Sciatic nerve (tissue), 2 donors: ENCODE data around the gene PAM16. TPM values are rescaled to one million over a fixed set of nuclear protein-coding genes. Genes with fewer than 3 reads are reported as not detected.
"Not testable (repeated sequence)": the region's sequence is repeated elsewhere in the genome, so short reads cannot be mapped to it uniquely, and the experiment has no call there.

Experiments
- ATAC-seq: fragments of 200-7000 bp; cut with Tn5 transposase; one replicate; pipeline ENCODE4 v1.9.1; 2020; ENCODE audit warnings: mild to moderate bottlenecking, moderate library complexity
- DNase-seq: peaks from one replicate; pipeline ENCODE4 v3.0.0-alpha.2; 2020; ENCODE audit warnings: low spot score
- intact Hi-C: fragments of 100-400 bp; cut with DNase I; formaldehyde crosslinking; loops from one replicate; pipeline ENCODE4 v1.14.2; 2022
- total RNA-seq: library from RNA; stranded (reverse); fragmentation: NEBNext Ultra II Directional; extraction: Animal tissue kit (Norgen Biotek cat#: 25700); gene quantifications from one replicate; pipeline ENCODE4 v1.2.1, GENCODE V29; 2021
- donor health status: DM: no; HTN: no; CAD: no.
- donor health status: DM: no; HTN: no; CAD: no.

The PAM16 gene
- total RNA-seq, 1 donor from 2014 or later, result 37.8 TPM

GRCh38 chr16:4359914-4360313, 8.8 kb upstream of the PAM16 start:
- intact Hi-C loops, result loop anchor here (2.0 kb wide), 1 partner anchor 45 kb away; no protein-coding TSS in a partner anchor
- ATAC-seq (no peak), DNase-seq (no peak)

DNA sequence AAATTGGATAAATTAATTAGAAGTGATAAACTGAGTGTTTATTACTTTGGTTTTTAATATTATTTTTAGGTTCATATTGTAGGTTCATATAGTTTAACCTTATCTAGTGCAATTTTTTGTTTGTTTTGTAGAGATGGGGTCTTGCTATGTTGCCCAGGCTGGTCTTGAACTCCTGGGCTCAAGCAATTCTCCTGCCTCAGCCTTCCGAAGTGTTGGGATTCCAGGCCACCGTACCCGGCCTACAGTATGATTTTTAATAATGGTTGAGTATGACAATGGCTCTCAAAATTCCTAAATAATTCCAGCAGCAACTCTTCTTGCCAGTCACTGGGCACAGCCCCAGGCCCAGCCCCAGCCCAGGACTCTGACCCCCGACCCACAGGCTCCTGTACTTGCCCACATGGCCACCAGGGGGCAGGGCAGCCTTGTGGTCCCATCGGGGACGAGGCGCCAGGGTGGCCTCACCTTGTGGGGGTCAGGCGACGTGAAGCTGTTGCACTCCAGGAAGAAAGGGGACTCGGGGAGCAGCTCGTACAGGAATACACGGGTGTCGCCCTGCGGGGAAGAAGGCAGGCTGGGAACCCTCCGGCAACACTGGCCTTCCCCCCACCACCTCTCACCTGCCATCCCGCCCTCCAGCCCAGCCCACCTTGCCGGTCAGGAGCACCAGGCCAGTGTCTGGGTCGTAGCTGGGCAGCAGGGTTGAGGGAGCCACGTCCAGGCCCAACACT, 7.9 kb upstream of the PAM16 start:
- ATAC-seq (peak; percentile 73), DNase-seq (peak; percentile 85)
- intact Hi-C loops, result loop anchor here (2.0 kb wide), 1 partner anchor 46 kb away; no protein-coding TSS in a partner anchor

GRCh38 chr16:4358236-4358635, 7.1 kb upstream of the PAM16 start:
- intact Hi-C loops, result loop anchor here (2.0 kb wide), 1 partner anchor 47 kb away; no protein-coding TSS in a partner anchor
- ATAC-seq (no peak), DNase-seq (no peak)

GRCh38 chr16:4356820-4357219, 5.7 kb upstream of the PAM16 start:
- intact Hi-C loops, result no loop called here
- DNase-seq (no peak), ATAC-seq (no peak)

- DNase-seq (no peak), ATAC-seq (no peak)
- intact Hi-C loops, result no loop called here
Measured at GRCh38 chr16:4354512-4355409, 3.6 kb upstream of the PAM16 start.

GRCh38 chr16:4353675-4354074, 2.6 kb upstream of the PAM16 start:
- intact Hi-C loops, result no loop called here
- DNase-seq, result no peak
- no peak for ATAC-seq

DNA sequence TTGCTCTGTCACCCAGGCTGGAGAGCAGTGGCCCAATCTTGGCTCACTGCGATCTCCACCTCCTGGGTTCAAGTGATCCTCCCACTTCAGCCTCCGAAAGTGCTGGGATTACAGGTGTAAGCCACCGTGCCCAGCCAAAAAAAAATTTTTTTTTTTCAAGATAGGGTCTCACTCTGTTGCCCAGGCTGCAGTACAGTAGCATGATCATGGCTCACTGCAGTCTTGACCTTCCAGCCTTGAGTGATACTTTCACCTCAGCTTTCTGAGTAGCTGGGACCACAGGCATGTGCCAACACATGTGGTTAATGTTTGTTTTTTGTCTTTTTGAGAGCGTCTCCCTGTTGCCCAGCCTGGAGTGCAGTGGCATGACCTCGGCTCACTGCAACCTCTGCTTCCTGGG, 1.7 kb upstream of the PAM16 start:
- DNase-seq, result no peak
- intact Hi-C loops, result no loop called here
- ATAC-seq, result no peak

DNA sequence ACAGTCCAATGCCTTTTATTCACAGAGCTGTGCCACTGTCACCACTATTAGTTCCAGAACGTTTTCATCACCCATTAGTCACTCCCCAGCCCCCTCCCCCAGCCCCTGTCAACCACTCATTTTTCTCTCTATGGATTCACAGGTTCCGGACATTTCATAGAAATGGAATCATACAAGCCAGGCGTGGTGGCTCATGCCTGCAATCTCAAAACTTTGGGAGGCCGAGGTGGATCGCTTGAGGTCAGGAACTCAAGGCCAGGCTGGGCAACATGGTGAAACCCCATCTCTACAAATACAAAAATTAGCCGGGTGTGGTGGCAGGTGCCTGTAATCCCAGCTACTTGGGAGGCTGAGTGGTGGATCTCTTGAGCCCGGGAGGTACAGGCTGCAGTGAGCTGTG, 759 bp upstream of the PAM16 start:
- ATAC-seq (no peak), DNase-seq (no peak)
- intact Hi-C loops, result no loop called here

DNA sequence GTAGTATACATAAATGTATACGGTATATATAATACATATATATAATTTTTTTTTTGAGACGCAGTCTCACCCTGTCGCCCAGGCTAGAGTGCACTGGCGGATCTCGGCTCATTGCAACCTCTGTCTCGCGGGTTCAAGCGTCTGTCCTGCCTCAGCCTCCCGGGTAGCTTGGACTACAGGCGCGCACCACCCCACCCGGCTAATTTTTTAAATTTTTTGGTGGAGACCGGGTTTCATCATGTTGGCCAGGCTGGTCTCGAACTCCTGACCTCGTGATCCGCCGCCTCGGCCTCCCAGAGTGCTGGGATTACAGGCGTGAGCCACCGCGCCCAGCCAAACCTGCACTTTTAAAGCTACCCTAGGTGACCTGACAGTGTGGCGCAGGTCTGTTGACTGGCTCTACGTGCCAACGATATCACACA, 745 bp downstream of the PAM16 start:
- DNase-seq (no peak), ATAC-seq (no peak)
- intact Hi-C loops, result no loop called here

GRCh38 chr16:4349332-4349731, 1.8 kb downstream of the PAM16 start:
- intact Hi-C loops, result no loop called here
- ATAC-seq (no peak), DNase-seq (no peak)

- intact Hi-C loops, result no loop called here
- ATAC-seq, result peak; percentile 10
- no peak for DNase-seq
Measured at GRCh38 chr16:4347765-4348509, 3.2 kb downstream of the PAM16 start.

GRCh38 chr16:4347010-4347409, 4.1 kb downstream of the PAM16 start:
- ATAC-seq (peak; percentile 27), DNase-seq (no peak)
- intact Hi-C loops, result no loop called here

DNA sequence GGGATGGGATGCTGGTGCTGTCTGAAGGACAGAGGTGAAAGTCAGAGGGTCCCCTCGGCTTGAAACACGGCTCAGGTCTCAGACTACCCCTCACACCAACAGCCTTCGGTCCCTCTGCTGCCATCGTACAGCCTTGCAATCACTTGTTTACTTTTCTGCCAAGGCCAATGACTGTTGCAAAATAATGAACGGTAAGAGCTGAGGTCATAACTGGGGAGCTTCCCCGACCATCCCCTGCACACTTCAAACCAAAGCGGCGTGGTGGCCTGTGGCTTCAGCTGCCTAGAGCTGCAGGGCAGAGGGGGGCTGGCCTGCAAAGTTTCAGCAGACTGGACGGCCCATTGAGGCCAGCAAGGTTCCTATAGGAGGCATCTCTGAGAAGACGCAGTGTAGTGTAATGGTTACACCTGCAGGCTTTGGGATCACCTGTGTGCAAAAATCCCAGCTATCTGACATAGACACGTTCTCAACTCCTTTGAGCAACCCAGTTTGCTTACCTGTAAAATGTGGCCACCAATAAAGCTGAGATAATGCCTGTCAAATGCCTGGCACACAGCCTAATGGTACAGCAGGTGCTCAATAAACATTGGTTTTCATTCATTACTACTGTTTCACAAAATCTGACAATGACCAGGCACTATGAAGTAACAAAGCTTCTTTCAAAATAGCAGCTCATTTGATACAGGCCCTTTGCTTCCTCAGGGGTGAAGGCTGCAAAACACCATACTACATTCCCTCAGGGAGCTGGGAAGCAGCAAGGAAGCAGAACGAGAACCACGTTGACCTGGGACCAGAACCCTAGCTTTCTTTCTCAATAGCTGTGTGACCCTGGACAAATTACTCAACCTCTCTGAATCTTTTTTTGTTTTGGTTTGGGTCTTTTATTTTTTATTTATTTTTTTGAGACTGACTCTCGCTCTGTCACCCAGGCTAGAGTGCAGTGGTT, 5.0 kb downstream of the PAM16 start:
- no peak for DNase-seq
- intact Hi-C loops, result no loop called here
- peak; percentile 1 for ATAC-seq

GRCh38 chr16:4344983-4345835, 5.9 kb downstream of the PAM16 start:
- intact Hi-C loops, result no loop called here
- peak; percentile 14 for ATAC-seq
- DNase-seq, result no peak

DNA sequence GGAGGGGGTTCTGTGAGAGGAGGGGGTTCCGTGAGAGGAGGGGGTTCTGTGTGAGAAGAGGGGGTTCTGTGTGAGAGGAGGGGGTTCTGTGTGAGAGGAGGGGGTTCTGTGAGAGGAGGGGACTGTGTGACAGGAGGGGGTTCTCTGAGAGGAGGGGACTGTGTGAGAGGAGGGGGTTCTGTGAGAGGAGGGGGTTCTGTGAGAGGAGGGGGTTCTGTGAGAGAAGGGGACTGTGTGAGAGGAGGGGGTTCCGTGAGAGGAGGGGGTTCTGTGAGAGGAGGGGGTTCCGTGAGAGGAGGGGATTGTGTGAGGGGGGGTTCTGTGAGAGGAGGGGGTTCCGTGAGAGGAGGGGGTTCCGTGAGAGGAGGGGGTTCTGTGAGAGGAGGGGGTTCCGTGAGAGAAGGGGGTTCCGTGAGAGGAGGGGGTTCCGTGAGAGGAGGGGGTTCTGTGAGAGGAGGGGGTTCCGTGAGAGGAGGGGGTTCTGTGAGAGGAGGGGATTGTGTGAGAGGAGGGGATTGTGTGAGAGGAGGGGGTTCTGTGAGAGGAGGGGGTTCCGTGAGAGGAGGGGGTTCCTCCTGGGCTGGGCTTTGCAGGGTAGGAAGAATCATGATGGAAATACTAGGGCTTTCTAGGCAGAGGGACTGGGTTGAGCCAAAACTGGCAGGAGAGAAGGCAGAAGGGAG, 6.7 kb downstream of the PAM16 start:
- DNase-seq, ATAC-seq, intact Hi-C loops: not testable (repeated sequence)

GRCh38 chr16:4342866-4343744, 8.0 kb downstream of the PAM16 start:
- DNase-seq (no peak), ATAC-seq (no peak)
- intact Hi-C loops, result no loop called here
